GM12878 (cell line): ENCODE data around the gene SCAMP4. TPM values are rescaled to one million over a fixed set of nuclear protein-coding genes. Genes with fewer than 3 reads are reported as not detected.

Source experiments
- ATAC-seq: fragments of 200-7000 bp; cut with Tn5 transposase; 3 replicates; pipeline ENCODE4 v1.9.1; 2020; ENCODE audit warnings: mild to moderate bottlenecking, moderate library complexity
- BruUV-seq: library from RNA; stranded (reverse); fragments of 400-500 nt; replicated peaks from 2 replicates; lab custom pipeline; 2021; lab: Mats Ljungman, UMichigan
- CTCF ChIA-PET: fragments of 300-600 bp; sonication (Branson Sonifier 250); formaldehyde crosslinking; extraction: SDS; loops from one replicate; lab custom pipeline; 2021; ENCODE audit warnings: inconsistent platforms; lab: Yijun Ruan, JAX
- POLR2A ChIA-PET: fragments of 350-600 bp; formaldehyde crosslinking; extraction: SDS; loops from one replicate; lab custom pipeline; 2021; ENCODE audit warnings: inconsistent platforms; lab: Charles Lee
- RAD21 ChIA-PET: fragments of 300-600 bp; sonication (Branson Sonifier 250); formaldehyde crosslinking; loops from one replicate; lab custom pipeline; 2023; ENCODE audit warnings: antibody characterized with exemption; ENCODE audit not compliant: unreplicated experiment; lab: Charles Lee
- SMC1A ChIA-PET: fragments of 300-600 bp; sonication (Branson Sonifier 250); formaldehyde crosslinking; loops from one replicate; lab custom pipeline; 2023; ENCODE audit not compliant: unreplicated experiment, uncharacterized antibody; lab: Charles Lee
- DNase-seq: peaks from one replicate; pipeline ENCODE4 v3.0.0-alpha.2; 2011; ENCODE audit warnings: low read depth, low spot score
- FAIRE-seq: peaks from 3 replicates; lab custom pipeline; 2011; peaks lifted over from hg19 to GRCh38; lab: Jason Lieb, UNC
- H2AFZ ChIP-seq: 2 replicates; pipeline ENCODE4 v1.6.0; 2011; ENCODE audit warnings: low read depth, low read length, control low read depth; ENCODE audit not compliant: control insufficient read depth
- H3K27ac ChIP-seq: 2 replicates; pipeline ENCODE4 v1.5.1; 2011; ENCODE audit warnings: control low read depth; ENCODE audit not compliant: control insufficient read depth, insufficient read depth
- H3K27me3 ChIP-seq, 2 experiments: replicated peaks in 1 of 2; 2 replicates each; pipeline versions ENCODE4 v1.6.0 to v1.6.1; 2011; ENCODE audit warnings: low read length in 1 of 2; ENCODE audit not compliant: control insufficient read depth in 2 of 2, insufficient read depth in 2 of 2
- H3K36me3 ChIP-seq, 2 experiments: 2 replicates each; pipeline ENCODE4 v1.5.1; 2011; ENCODE audit warnings: low read length in 1 of 2; ENCODE audit not compliant: control insufficient read depth in 2 of 2, insufficient read depth in 2 of 2
- H3K4me1 ChIP-seq: 2 replicates; pipeline ENCODE4 v1.6.1; 2011; ENCODE audit warnings: mild to moderate bottlenecking, low read length, moderate library complexity, mixed read lengths; ENCODE audit not compliant: control insufficient read depth, insufficient read depth
- H3K4me2 ChIP-seq: 2 replicates; pipeline ENCODE4 v1.6.0; 2011; ENCODE audit warnings: control low read depth; ENCODE audit not compliant: control insufficient read depth, insufficient read depth
- H3K4me3 ChIP-seq: fragments of 200-600 bp; sonication (generic); 2 replicates; pipeline ENCODE4 v1.5.1; 2016
- H3K79me2 ChIP-seq: 2 replicates; pipeline ENCODE4 v1.6.0; 2011; ENCODE audit warnings: low read length; ENCODE audit not compliant: control insufficient read depth, insufficient read depth
- H3K9ac ChIP-seq: 2 replicates; pipeline ENCODE4 v1.8.0; 2011; ENCODE audit warnings: low read length, control low read depth, mixed read lengths; ENCODE audit not compliant: control insufficient read depth, insufficient read depth
- H3K9me3 ChIP-seq: replicated peaks from 3 replicates; pipeline ENCODE4 v1.5.1; 2011; ENCODE audit warnings: mild to moderate bottlenecking, low read length; ENCODE audit not compliant: control insufficient read depth, insufficient read depth
- H4K20me1 ChIP-seq: 2 replicates; pipeline ENCODE4 v1.6.0; 2011; ENCODE audit not compliant: control insufficient read depth, insufficient read depth
- CHD1 ChIP-seq: IDR thresholded peaks from 2 replicates; pipeline ENCODE4 v1.6.1; 2012; ENCODE audit warnings: low read depth, low read length, improper control_type of control experiment
- CHD2 ChIP-seq: IDR thresholded peaks from 2 replicates; pipeline ENCODE4 v1.6.1; 2011; ENCODE audit warnings: low read depth, low read length, improper control_type of control experiment, borderline replicate concordance
- EED ChIP-seq: sonication (generic); IDR thresholded peaks from 2 replicates; pipeline ENCODE4 v1.6.1; 2016; ENCODE audit warnings: antibody characterized with exemption, low read depth
- EP300 ChIP-seq, 2 experiments: fragments of 150-350 bp in 1 of 2; IDR thresholded peaks; 2 replicates each; pipeline ENCODE4 v1.6.1; 2011 to 2012; ENCODE audit warnings: low read depth in 2 of 2, low read length in 2 of 2, borderline replicate concordance in 1 of 2, improper control_type of control experiment in 1 of 2, inconsistent platforms in 1 of 2; ENCODE audit not compliant: control insufficient read depth in 1 of 2
- FOXM1 ChIP-seq: IDR thresholded peaks from 2 replicates; pipeline ENCODE4 v1.6.1; 2012; ENCODE audit warnings: low read depth, mild to moderate bottlenecking, inconsistent platforms, low read length, moderate library complexity
- IKZF1 ChIP-seq: fragments of 450-650 bp; conservative IDR thresholded peaks from 2 replicates; pipeline ENCODE4 v1.6.1; 2017; ENCODE audit warnings: antibody characterized with exemption, mild to moderate bottlenecking
- MYB ChIP-seq: fragments of 150-350 bp; IDR thresholded peaks from 2 replicates; pipeline ENCODE4 v1.6.1; 2014; ENCODE audit warnings: mild to moderate bottlenecking, low read depth, low read length, borderline replicate concordance
- MYC ChIP-seq: IDR thresholded peaks from 2 replicates; pipeline ENCODE4 v1.6.1; 2011; ENCODE audit warnings: mild to moderate bottlenecking, low read length, moderate library complexity, inconsistent platforms; ENCODE audit not compliant: insufficient read depth, insufficient replicate concordance, insufficient read length, severe bottlenecking
- PML ChIP-seq: IDR thresholded peaks from 2 replicates; pipeline ENCODE4 v1.6.1; 2012; ENCODE audit warnings: low read length, inconsistent platforms
- POLR2AphosphoS5 ChIP-seq: IDR thresholded peaks from 2 replicates; pipeline ENCODE4 v1.6.1; 2011; ENCODE audit warnings: mild to moderate bottlenecking, low read length, inconsistent platforms
- PRDM15 ChIP-seq: fragments of 450-650 bp; formaldehyde crosslinking; IDR thresholded peaks from 2 replicates; pipeline ENCODE4 v1.4.0; 2020; ENCODE audit warnings: mild to moderate bottlenecking, moderate library complexity
- RB1 ChIP-seq: fragments of 450-650 bp; formaldehyde crosslinking; IDR thresholded peaks from 2 replicates; pipeline ENCODE4 v1.6.1; 2017; ENCODE audit warnings: mild to moderate bottlenecking, borderline replicate concordance
- RBBP5 ChIP-seq: fragments of 200-600 bp; sonication (generic); conservative IDR thresholded peaks from 2 replicates; pipeline ENCODE4 v1.6.1; 2016
- RCOR1 ChIP-seq: conservative IDR thresholded peaks from 2 replicates; pipeline ENCODE4 v1.6.1; 2012; ENCODE audit warnings: low read depth, low read length, improper control_type of control experiment
- USF1 ChIP-seq: IDR thresholded peaks from 2 replicates; pipeline ENCODE4 v1.6.1; 2011; ENCODE audit warnings: borderline replicate concordance, low read depth, mild to moderate bottlenecking, moderate library complexity, mixed read lengths, low read length; ENCODE audit not compliant: insufficient read depth; ENCODE audit errors: extremely low read length
- ZNF384 ChIP-seq: IDR thresholded peaks from 2 replicates; pipeline ENCODE4 v1.6.1; 2012; ENCODE audit warnings: low read depth, mild to moderate bottlenecking, low read length, improper control_type of control experiment, borderline replicate concordance
- WGBS: methylation state at CpG from one replicate; pipeline ENCODE4 v1.1.6; 2016; ENCODE audit warnings: low lambda C conversion rate; ENCODE audit not compliant: insufficient replicate concordance, insufficient coverage; ENCODE audit errors: missing lambda C conversion rate; 5-methylcytosine and 5-hydroxymethylcytosine counted together
- in situ Hi-C: fragments of 300-500 bp; cut with MboI; formaldehyde crosslinking; loops from 9 replicates; pipeline ENCODE4 v1.14.3; 2018; ENCODE audit warnings: mixed read lengths
- intact Hi-C: fragments of 100-400 bp; cut with micrococcal nuclease; formaldehyde crosslinking; loops from one replicate; pipeline ENCODE4 v1.14.2; 2022; ENCODE audit not compliant: unreplicated experiment
- polyA plus RNA-seq, 11 experiments: library from polyadenylated mRNA; depleted of rRNA in 4 of 11; unstranded in 6 of 11; stranded (reverse) in 5 of 11; fragments of >200 nt; fragmentation: Nextera tagmentation in 4 of 11; fragmentation: Illumina TruSeq in 1 of 11; extraction: Ambion mirVana in 4 of 11; extraction: Trizol in 1 of 11; gene quantifications; 1 replicate in 1 of 11; 2 replicates in 10 of 11; pipeline versions ENCODE4 v1.2.1 to v1.2.3, GENCODE V29; 2011 to 2016; ENCODE audit warnings: inconsistent platforms in 2 of 11, missing spikeins in 2 of 11, low read depth in 1 of 11
- total RNA-seq, 4 experiments: library from RNA; depleted of rRNA in 3 of 4; stranded (reverse); fragments of >200 nt in 3 of 4; fragmentation: Illumina TruSeq in 1 of 4; extraction: Trizol in 1 of 4; gene quantifications; 2 replicates each; pipeline versions ENCODE4 v1.2.1 to v1.2.3, GENCODE V29; 2013 to 2021

Gene SCAMP4
- total and polyA plus RNA-seq, 10 of the 15 experiments (the other 5 are each of a cell fraction or from before 2014, with no cell fraction given): 0.63 to 34.7 (median 12.8) TPM

GRCh38 chr19:1863328-1863637, 41.9 kb upstream of the SCAMP4 start, which contains the start of gene KLF16 (continued):
- TF ChIP-seq EED (no peak), MYB (no peak), EP300 (IDR thresholded peaks at IDR 0.05; ENCODE audit: borderline replicate concordance in 1 of 2, control insufficient read depth in 1 of 2, low read depth in 2 of 2, low read length in 2 of 2) (no peak), IKZF1 (peak; percentile 70; the same call in 1 of the 2 replicates), POLR2AphosphoS5 (peak; percentile 78; the same call in 1 of the 2 replicates), RCOR1 (no peak), MYC (no peak), ZNF384 (no peak)

- H3K9me3 ChIP-seq: no peaks in the 10 kb centered on the region
- H3K27ac ChIP-seq: peak overlapping the region; percentile 95
- in situ Hi-C loops: loop anchor here (25.0 kb wide), 1 partner anchor 1498 kb away; the partner anchor contains the start of gene NFIC
- H3K79me2 ChIP-seq: peaks cover 45% of the 10 kb centered on the region
- peaks cover 7% of the 10 kb centered on the region; the same call in 1 of the 2 replicates for H4K20me1 ChIP-seq
- FAIRE-seq: peak; percentile 79
- no TSS peak for BruUV-seq
- WGBS: under 1% methylated on average over 30 of the region's 115 CpGs
- no peaks in the 10 kb centered on the region for H3K36me3 ChIP-seq
- POLR2A ChIA-PET: interaction anchor here (0.6 to 2.0 kb wide), 9 partner anchors 11 to 407 kb away, joined by 3 to 11 read pairs (median 4); partner anchors contain the start of genes ABHD17A and MOB3A
- RAD21 ChIA-PET: interaction anchor here (0.6 to 1.5 kb wide), 14 partner anchors 11 to 288 kb away, joined by 3 to 16 read pairs (median 4); partner anchors contain the start of gene AP3D1
- H3K4me1 ChIP-seq: peaks cover 8% of the 10 kb centered on the region
- intact Hi-C loops: loop anchor here (1.0 to 2.0 kb wide), 2 partner anchors 41 to 65 kb away; partner anchors contain the start of genes ADAT3 and SCAMP4
- H3K4me2 ChIP-seq: peak overlapping the region; percentile 81
- peak overlapping the region; percentile 96 for H3K9ac ChIP-seq
- H2AFZ ChIP-seq: peak overlapping the region; percentile 77
- DNase-seq: peak; percentile 45
- H3K4me3 ChIP-seq: peak overlapping the region; percentile 93
- SMC1A ChIA-PET: interaction anchor here (1.0 to 2.5 kb wide), 3 partner anchors 11 to 40 kb away, joined by 4 to 9 read pairs (median 6); no protein-coding TSS in a partner anchor
- no peaks in the 10 kb centered on the region for H3K27me3 ChIP-seq
- CTCF ChIA-PET: interaction anchor here (0.7 to 1.6 kb wide), 13 partner anchors 12 to 220 kb away, joined by 3 to 19 read pairs (median 4); partner anchors contain the start of genes ABHD17A and REXO1
- peak; percentile 78 for ATAC-seq
- 0 out of 2 replicates have a peak, but pooled peaks have one; percentile 48 for TF ChIP-seq CHD2
- no peak for TF ChIP-seq PML
- peak; percentile 49; the same call in 1 of the 2 replicates for TF ChIP-seq RB1
- TF ChIP-seq RBBP5: no peak
- no peak for TF ChIP-seq PRDM15
- TF ChIP-seq USF1: peak; percentile 92
- no peak for TF ChIP-seq CHD1
- no peak for TF ChIP-seq FOXM1
Observed at GRCh38 chr19:1863638-1864479, 41.3 kb upstream of the SCAMP4 start.
